ENCODE data around the gene PMF1. TPM values are rescaled to one million over a fixed set of nuclear protein-coding genes. Genes with fewer than 3 reads are reported as not detected.

Gene PMF1
- polyA plus RNA-seq, 2 of the 4 experiments (the other 2 are of a cell fraction): 59.8 to 63.9 TPM

DNA sequence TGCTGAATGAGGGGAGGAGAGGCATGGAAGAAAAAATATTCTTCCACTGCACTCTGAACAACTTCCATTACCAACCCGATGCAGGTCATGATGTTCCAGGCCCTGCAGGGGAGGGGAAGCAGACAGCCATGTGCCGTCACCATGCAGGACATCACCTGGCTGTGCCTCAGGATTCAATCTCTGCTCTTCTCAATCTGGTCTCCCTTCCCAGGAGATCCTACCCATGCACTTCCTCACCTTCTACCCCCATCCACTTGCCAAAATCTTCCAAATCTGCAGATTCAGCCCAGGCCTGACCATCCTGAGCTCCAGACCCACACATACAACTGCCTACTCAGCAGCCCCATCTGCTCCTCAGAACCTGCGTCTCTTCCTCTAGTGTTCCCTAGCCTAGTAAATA is 40.8 kb downstream of the PMF1 start:
- H3K4me3 ChIP-seq: no peak overlapping the region
- TF ChIP-seq, protein P1, sequence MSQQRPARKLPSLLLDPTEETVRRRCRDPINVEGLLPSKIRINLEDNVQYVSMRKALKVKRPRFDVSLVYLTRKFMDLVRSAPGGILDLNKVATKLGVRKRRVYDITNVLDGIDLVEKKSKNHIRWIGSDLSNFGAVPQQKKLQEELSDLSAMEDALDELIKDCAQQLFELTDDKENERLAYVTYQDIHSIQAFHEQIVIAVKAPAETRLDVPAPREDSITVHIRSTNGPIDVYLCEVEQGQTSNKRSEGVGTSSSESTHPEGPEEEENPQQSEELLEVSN (IDR thresholded peaks at IDR 0.05; ENCODE audit: borderline replicate concordance, low read depth): no peak
- TF ChIP-seq RARB (CRISPR knock-in tag; IDR thresholded peaks at IDR 0.05) (no peak), EP300 (IDR thresholded peaks at IDR 0.05) (no peak), HOXA7 (CRISPR knock-in tag; IDR thresholded peaks at IDR 0.05) (no peak), NPAS2 (CRISPR knock-in tag; IDR thresholded peaks at IDR 0.05; ENCODE audit: borderline replicate concordance) (no peak), FOSB (CRISPR knock-in tag; IDR thresholded peaks at IDR 0.05) (no peak), EHF (CRISPR knock-in tag; IDR thresholded peaks at IDR 0.05) (no peak), FOXS1 (CRISPR knock-in tag; IDR thresholded peaks at IDR 0.05) (no peak), POLR2AphosphoS2 (conservative IDR thresholded peaks at IDR 0.05; ENCODE audit: low read length) (no peak)
- CTCF ChIA-PET: interaction anchor here (0.6 to 2.6 kb wide), 5 partner anchors 12 to 28 kb away, joined by 3 to 7 read pairs (median 4); partner anchors contain the start of gene BGLAP
- ATAC-seq: no peak
- no peak for FAIRE-seq
- WGBS (ENCODE audit: missing lambda C conversion rate): 98% methylated on average over 3 of the region's 3 CpGs
- no peaks in the 10 kb centered on the region for H3K9me3 ChIP-seq
- H3K4me1 ChIP-seq: no peaks in the 10 kb centered on the region
- DNase-seq (ENCODE audit: low read depth in 1 of 2, low spot score in 1 of 2): no peak
- H3K27ac ChIP-seq: no peak overlapping the region
- H3K4me2 ChIP-seq: no peak overlapping the region
- POLR2A ChIA-PET: no interaction called here

DNA sequence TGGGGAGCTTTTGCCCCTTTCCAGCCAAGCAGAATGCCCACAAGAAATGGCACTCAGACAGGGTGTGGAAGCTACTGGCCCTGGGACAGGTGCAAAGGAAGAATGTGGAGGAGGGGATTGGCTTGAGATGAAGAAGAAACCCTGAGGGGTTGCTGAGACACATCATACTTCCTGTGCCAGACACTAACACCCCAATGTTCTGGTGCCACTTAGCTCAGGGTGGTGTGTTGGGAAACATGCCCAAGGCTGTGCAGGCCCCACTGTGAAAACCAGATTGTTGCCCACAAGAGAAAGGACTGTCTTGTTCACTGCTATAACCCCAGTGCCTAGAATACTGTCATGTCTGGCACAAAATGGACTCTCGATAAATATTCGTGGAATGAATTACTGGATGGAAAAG is 44.9 kb downstream of the PMF1 start:
- no peak for FAIRE-seq
- Histone ChIP-seq H3K4me3 (no peak overlapping the region), H3K9me3 (no peaks in the 10 kb centered on the region), H3K27ac (no peak overlapping the region), H3K4me2 (no peak overlapping the region), H3K4me1 (peaks cover 5% of the 10 kb centered on the region)
- ATAC-seq: no peak
- CTCF ChIA-PET: interaction anchor here (2.4 kb wide), 1 partner anchor 33 kb away, joined by 6 read pairs; no protein-coding TSS in a partner anchor
- no peak for DNase-seq (ENCODE audit: low read depth in 1 of 2, low spot score in 1 of 2)
- WGBS (ENCODE audit: missing lambda C conversion rate): 70% methylated on average over 2 of the region's 2 CpGs
- no peak for TF ChIP-seq RAD21 (conservative IDR thresholded peaks at IDR 0.05 in 1 of 2, IDR thresholded peaks at IDR 0.05 in 1 of 2)
- TF ChIP-seq POLR2A (IDR thresholded peaks at IDR 0.05; ENCODE audit: low read length): no peak
- POLR2A ChIA-PET: no interaction called here

GRCh38 chr1:156258859-156259258 is 46.1 kb downstream of the PMF1 start:
- H3K4me2 ChIP-seq: no peak overlapping the region
- POLR2A ChIA-PET: no interaction called here

More at GRCh38 chr1:156258859-156259258, 46.1 kb downstream of the PMF1 start:
- H3K27ac ChIP-seq: no peak overlapping the region
- DNase-seq (ENCODE audit: low read depth in 1 of 2, low spot score in 1 of 2) (no peak), FAIRE-seq (no peak), ATAC-seq (no peak)
- TF ChIP-seq, protein P2, sequence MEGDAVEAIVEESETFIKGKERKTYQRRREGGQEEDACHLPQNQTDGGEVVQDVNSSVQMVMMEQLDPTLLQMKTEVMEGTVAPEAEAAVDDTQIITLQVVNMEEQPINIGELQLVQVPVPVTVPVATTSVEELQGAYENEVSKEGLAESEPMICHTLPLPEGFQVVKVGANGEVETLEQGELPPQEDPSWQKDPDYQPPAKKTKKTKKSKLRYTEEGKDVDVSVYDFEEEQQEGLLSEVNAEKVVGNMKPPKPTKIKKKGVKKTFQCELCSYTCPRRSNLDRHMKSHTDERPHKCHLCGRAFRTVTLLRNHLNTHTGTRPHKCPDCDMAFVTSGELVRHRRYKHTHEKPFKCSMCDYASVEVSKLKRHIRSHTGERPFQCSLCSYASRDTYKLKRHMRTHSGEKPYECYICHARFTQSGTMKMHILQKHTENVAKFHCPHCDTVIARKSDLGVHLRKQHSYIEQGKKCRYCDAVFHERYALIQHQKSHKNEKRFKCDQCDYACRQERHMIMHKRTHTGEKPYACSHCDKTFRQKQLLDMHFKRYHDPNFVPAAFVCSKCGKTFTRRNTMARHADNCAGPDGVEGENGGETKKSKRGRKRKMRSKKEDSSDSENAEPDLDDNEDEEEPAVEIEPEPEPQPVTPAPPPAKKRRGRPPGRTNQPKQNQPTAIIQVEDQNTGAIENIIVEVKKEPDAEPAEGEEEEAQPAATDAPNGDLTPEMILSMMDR (IDR thresholded peaks at IDR 0.05): no peak
- TF ChIP-seq, protein P3, sequence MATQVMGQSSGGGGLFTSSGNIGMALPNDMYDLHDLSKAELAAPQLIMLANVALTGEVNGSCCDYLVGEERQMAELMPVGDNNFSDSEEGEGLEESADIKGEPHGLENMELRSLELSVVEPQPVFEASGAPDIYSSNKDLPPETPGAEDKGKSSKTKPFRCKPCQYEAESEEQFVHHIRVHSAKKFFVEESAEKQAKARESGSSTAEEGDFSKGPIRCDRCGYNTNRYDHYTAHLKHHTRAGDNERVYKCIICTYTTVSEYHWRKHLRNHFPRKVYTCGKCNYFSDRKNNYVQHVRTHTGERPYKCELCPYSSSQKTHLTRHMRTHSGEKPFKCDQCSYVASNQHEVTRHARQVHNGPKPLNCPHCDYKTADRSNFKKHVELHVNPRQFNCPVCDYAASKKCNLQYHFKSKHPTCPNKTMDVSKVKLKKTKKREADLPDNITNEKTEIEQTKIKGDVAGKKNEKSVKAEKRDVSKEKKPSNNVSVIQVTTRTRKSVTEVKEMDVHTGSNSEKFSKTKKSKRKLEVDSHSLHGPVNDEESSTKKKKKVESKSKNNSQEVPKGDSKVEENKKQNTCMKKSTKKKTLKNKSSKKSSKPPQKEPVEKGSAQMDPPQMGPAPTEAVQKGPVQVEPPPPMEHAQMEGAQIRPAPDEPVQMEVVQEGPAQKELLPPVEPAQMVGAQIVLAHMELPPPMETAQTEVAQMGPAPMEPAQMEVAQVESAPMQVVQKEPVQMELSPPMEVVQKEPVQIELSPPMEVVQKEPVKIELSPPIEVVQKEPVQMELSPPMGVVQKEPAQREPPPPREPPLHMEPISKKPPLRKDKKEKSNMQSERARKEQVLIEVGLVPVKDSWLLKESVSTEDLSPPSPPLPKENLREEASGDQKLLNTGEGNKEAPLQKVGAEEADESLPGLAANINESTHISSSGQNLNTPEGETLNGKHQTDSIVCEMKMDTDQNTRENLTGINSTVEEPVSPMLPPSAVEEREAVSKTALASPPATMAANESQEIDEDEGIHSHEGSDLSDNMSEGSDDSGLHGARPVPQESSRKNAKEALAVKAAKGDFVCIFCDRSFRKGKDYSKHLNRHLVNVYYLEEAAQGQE (IDR thresholded peaks at IDR 0.05): no peak
- TF ChIP-seq POLR2AphosphoS2 (conservative IDR thresholded peaks at IDR 0.05; ENCODE audit: low read length) (no peak), MAFK (IDR thresholded peaks at IDR 0.05; ENCODE audit: partially characterized antibody) (no peak), NR3C1 (IDR thresholded peaks at IDR 0.05) (no peak), RFX5 (IDR thresholded peaks at IDR 0.05) (no peak), ZC3H11A (IDR thresholded peaks at IDR 0.05) (no peak), SMC3 (IDR thresholded peaks at IDR 0.05) (no peak), FOXS1 (CRISPR knock-in tag; IDR thresholded peaks at IDR 0.05) (no peak), TP53 (CRISPR knock-in tag; IDR thresholded peaks at IDR 0.05) (no peak), EHF (CRISPR knock-in tag; IDR thresholded peaks at IDR 0.05) (no peak), ESRRA (IDR thresholded peaks at IDR 0.05; ENCODE audit: borderline replicate concordance, low read length) (no peak), NPAS2 (CRISPR knock-in tag; IDR thresholded peaks at IDR 0.05; ENCODE audit: borderline replicate concordance) (no peak), HOXA7 (CRISPR knock-in tag; IDR thresholded peaks at IDR 0.05) (no peak), ZFP36 (IDR thresholded peaks at IDR 0.05; ENCODE audit: borderline replicate concordance, partially characterized antibody) (no peak), KDM5A (IDR thresholded peaks at IDR 0.05) (no peak)
- WGBS (ENCODE audit: missing lambda C conversion rate): 97% methylated on average over 4 of the region's 8 CpGs
- H3K4me3 ChIP-seq: no peak overlapping the region
- CTCF ChIA-PET: interaction anchor here (1.6 to 4.5 kb wide), 2 partner anchors 13 to 77 kb away, joined by 3 to 25 read pairs; no protein-coding TSS in a partner anchor
- H3K9me3 ChIP-seq: no peaks in the 10 kb centered on the region
- peaks cover 15% of the 10 kb centered on the region for H3K4me1 ChIP-seq

Measured in A549 (cell line).